ENCODE data around the gene SMARCA2.

DNA sequence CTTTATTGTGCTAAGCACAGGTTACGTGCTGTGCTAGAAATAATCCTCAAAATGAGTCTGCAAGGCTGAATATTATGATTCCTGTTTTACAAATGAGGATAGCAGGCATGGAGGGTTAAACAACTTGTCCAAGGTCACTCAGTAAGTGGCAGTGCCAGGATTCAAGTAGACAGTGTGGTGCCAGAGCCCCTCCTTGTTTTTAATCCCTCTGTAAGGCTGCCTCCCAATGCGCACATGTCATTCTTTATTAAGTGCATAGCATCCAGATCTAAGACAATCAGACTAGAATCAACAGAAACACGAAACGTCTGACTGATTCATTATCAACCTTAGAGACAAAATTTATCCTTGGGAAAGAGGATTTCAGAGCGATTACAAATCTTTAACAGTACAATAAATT is 199.6 kb downstream of the SMARCA2 start:
- TF ChIP-seq, protein P1, sequence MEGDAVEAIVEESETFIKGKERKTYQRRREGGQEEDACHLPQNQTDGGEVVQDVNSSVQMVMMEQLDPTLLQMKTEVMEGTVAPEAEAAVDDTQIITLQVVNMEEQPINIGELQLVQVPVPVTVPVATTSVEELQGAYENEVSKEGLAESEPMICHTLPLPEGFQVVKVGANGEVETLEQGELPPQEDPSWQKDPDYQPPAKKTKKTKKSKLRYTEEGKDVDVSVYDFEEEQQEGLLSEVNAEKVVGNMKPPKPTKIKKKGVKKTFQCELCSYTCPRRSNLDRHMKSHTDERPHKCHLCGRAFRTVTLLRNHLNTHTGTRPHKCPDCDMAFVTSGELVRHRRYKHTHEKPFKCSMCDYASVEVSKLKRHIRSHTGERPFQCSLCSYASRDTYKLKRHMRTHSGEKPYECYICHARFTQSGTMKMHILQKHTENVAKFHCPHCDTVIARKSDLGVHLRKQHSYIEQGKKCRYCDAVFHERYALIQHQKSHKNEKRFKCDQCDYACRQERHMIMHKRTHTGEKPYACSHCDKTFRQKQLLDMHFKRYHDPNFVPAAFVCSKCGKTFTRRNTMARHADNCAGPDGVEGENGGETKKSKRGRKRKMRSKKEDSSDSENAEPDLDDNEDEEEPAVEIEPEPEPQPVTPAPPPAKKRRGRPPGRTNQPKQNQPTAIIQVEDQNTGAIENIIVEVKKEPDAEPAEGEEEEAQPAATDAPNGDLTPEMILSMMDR (conservative IDR thresholded peaks at IDR 0.05; ENCODE audit: low read depth, low read length): no peak
- no peak for TF ChIP-seq EZH2 (IDR thresholded peaks at IDR 0.05; ENCODE audit: low read length, unreplicated experiment)
- no peak for TF ChIP-seq EZH2phosphoT487 (IDR thresholded peaks at IDR 0.05; ENCODE audit: borderline replicate concordance, low read length)

All from PC-3 (cell line).